DMS53 treated with DMSO at 0.1 percent for 48 hours (cell line): ENCODE measurements around the gene TACC2.
"Not testable (repeated sequence)": the region's sequence is repeated elsewhere in the genome, so short reads cannot be mapped to it uniquely, and the experiment has no call there.

Experiments used
- DNase-seq: peaks from one replicate; lab custom pipeline; 2025; ENCODE audit not compliant: unreplicated experiment; lab: John Stamatoyannopoulos, UW

TACC2 gene

GRCh38 chr10:122186816-122187810, 198.2 kb downstream of the TACC2 start:
- no peak for DNase-seq

GRCh38 chr10:122188706-122189105, 199.7 kb downstream of the TACC2 start:
- DNase-seq: no peak

DNA sequence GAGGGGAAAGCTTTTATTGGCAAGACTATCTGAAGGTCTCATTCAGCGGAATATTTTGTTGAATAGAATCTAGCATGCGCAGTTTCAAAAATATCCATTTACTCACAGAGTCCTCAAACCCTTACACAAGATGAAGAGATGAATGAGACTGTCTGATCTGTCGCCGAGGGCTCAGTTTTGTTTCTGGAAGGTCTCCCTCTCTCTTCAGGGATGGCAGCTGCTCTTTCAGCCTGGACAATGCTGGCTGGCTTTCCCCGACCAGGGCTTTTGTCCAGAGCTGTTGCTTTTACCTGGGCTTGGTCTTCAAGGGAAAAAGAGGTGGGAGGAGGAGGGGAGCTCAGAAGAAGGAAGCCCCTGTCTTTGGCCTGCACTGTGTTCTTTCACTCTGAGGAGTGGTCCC, 200.2 kb downstream of the TACC2 start:
- DNase-seq: no peak

DNA sequence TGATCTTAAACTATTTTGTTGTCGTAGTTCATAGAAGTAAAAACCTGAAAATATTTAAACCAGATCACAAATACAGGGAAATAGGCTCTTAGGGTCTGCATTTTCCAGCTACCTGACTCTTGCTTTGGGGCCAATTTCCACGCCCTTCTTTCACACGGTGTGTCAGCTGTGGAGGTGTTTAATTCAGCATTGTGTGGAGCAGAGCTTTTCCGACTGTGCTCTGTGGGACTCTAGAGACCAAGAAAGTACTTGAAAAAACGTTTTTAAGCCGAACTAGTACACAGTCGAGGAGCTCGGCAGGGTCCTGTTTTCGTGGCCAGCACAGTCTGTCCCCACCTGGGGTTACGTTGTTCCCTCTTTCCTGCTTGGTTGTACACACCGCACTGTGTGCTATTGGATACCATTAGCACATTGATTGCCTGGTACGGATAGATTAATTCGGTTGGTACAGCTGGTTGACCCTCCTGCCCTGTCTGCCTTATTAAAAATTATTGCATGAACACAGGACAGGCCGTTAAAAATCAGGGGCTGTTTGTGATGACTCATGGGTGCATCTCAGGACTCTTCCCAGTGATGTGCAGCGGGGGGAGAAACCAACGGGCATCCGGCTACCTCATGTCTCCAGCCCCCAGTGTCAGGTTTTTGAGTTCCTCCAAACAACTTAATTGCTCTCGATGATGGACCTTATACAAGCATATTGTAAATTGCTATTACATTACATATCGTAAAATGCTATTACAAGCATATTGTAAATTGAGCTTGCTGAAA, 201.4 kb downstream of the TACC2 start:
- DNase-seq: no peak

DNA sequence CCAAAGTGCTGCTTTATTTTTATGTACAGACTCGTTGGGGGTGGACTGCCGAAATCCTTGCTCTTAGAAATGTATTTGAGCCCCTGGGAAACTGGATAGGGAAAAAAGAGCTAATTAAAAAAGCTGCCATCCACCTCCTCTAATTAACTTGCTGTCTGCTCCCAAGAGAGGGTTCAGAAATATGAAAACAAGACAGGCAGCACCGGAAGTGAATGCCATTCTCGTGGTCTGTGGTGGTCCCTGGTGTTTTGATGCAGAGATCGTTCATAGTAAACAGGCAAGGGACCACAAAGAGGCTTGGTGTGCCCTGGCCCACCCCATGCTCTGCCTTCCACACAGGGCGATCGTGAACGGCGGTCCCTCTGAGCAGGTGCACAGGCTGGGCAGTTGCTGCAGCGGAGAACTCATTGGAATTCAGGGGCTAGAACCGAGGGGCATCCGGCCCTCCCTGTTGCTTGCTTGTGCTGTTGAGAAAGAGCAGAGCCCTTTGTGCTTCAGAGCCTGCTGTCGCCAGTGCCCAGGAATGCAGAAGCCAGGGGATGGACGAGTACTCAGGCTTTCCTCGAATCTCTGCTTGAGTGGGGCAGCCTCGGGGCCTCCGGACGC, 203.1 kb downstream of the TACC2 start:
- no peak for DNase-seq

DNA sequence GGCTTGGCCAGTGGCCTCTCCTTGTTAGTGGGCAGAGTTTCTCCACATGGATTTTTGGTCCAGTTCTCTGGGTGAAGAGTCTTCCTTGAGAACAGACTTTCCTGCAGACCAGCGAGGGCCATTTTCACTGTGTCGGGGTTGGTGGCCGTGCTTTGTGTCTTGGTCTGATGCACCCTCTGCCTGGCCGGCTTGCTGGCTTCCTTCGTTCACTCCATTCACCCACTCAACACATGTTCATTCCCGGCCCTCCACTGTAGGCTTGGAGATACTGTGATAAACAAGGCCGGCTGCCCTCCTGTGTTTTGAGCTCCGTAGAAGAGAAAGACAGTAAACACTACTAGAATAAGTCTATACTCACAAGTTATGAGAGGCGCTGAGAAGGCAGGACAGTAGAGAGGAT, 205.3 kb downstream of the TACC2 start:
- no peak for DNase-seq

DNA sequence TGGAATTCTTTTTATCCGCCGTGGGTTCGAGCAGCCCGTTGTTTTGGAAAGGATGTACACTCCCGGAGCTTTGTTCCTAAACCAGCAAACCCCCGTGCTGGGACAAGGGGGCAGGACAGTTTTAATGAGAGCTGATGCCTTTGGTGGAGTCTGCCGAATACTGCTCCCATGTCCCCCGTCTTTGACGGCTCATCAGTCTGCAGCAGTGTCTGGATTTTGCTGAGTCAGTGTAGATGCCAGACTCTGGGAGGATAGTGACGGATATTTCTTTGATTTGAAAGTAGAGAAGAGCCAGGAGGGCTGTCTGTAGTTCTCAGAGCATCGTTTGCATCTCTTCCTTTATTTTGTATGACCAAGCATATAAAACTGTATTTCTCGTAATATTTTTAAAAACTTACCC, 207.3 kb downstream of the TACC2 start:
- no peak for DNase-seq

- DNase-seq: no peak
Measured at GRCh38 chr10:122197611-122198222, 208.8 kb downstream of the TACC2 start.

DNA sequence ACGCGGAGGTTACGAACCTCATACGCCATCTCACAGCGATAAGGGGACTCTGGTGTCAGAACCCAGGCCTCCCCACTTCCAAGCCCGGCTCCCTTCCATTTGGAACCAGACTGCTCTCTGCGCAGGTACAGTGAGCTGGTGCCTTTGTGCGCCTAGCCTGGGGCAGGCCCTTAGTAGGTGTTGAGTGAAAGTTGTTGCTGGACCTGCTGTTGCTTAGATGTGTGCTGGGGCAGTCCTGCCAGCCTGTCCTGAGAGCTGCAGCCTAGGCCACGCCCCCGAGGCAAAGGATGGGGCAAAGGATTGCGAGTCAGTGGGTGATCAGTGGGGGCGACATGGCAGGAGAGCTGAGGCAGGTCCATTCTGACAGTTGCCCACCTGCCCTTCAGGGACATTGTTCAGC, 209.7 kb downstream of the TACC2 start:
- DNase-seq: no peak

DNA sequence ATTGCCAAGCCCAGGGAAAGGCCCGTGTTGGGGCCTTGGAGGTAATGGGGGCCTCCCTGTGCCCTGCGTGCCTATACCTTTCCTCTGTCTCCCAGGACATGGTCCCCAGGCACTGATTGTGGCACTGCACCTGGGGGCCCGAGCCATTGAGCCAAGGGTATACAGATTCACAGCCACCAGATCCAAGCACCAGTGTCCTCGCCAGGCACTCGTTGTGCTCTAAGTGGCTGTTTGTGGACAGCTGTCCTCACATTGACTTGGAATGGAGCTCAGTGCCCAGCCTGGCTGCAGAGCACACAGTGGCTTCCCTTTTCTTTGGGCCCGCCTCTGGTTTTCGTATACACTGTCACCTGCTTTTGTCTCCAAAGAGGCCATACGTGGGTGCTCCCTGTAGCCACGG, 210.1 kb downstream of the TACC2 start:
- DNase-seq: no peak

- no peak for DNase-seq
Measured at GRCh38 chr10:122199689-122200088, 210.7 kb downstream of the TACC2 start.

- no peak for DNase-seq
Measured at GRCh38 chr10:122201401-122201800, 212.4 kb downstream of the TACC2 start.

- not testable (repeated sequence) for DNase-seq
Measured at GRCh38 chr10:122203180-122203579, 214.2 kb downstream of the TACC2 start.

DNA sequence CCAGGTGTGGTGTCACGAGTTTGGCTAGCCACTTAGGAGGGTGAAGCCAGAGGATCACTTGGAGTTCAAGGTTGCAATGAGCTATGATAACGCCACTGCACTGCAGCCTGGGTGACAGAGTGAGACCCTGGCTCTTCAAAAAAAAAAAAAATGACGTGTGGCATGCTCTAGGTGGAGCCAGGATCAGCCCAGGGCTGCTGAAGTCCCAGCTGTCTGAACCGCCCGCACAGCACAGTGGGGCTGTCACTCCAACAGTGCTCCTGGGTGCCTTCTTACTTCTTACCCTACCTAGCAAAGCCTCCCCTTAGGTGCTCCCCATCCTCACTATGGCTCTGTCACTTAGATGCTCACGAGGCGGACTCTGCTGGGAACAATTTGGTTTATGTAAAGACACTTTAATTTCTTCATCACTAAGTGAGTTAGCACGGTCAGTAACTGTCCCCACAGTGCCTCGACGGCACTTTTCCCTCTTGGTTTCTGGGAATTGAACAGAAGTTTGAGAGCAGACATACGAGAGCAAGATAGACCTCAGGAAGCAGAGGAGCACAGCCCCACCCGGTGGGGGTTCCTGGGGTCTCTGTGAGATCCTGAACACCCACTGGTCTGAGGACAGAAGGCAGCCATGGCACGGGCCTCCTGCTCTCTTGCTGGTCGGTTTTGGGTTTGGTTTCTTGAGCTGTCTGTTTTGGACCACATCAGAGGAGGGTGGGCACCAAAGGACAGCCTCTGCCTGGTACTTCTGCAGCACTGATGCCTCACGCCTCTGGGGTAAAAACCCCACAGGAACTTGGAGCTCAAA, 215.9 kb downstream of the TACC2 start:
- no peak for DNase-seq

DNA sequence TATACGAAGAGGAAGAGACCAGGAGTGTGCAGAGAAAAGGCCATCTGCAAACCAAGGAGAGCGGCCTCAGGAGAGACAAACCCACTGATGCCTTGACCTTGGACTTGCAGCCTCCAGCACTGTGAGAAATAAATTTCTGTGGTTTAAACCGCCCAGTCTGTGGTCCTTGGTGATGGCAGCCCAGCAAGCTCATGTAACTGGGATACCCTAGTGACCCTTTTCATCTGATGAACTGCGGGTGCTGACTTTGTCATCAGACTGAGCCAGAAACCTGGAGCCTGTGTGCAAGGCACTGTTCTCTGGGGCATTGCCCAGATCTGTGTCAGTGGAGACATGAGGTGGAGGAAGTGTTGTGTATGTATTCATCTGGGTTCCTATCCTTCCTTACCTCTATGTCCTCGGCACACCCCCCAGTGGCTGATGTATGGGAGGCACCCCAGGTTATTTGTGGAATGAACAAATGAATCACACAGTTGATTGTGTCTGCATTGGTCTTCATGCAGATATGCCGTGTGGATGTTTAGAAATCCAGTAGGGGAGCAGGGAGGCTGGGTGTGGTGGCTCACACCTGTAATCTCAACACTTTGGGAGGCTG, 217.6 kb downstream of the TACC2 start:
- DNase-seq: no peak

GRCh38 chr10:122207163-122207562, 218.2 kb downstream of the TACC2 start:
- DNase-seq: no peak

- no peak for DNase-seq
Measured at GRCh38 chr10:122207596-122207995, 218.6 kb downstream of the TACC2 start.

GRCh38 chr10:122208571-122209430, 219.8 kb downstream of the TACC2 start:
- DNase-seq: no peak
